GM08714 (cell line): ENCODE data around the gene ARPC2.

Experiments
- H3K4me3 ChIP-seq: fragments of 200-500 bp; sonication (Bioruptor generic); 2 replicates; pipeline ENCODE4 v1.5.1; 2014; ENCODE audit warnings: mild to moderate bottlenecking, low read length, inconsistent platforms
- ZNF274 ChIP-seq: IDR thresholded peaks from 2 replicates; pipeline ENCODE4 v1.6.1; 2012; ENCODE audit warnings: mild to moderate bottlenecking, low read depth, low read length

The ARPC2 gene

DNA sequence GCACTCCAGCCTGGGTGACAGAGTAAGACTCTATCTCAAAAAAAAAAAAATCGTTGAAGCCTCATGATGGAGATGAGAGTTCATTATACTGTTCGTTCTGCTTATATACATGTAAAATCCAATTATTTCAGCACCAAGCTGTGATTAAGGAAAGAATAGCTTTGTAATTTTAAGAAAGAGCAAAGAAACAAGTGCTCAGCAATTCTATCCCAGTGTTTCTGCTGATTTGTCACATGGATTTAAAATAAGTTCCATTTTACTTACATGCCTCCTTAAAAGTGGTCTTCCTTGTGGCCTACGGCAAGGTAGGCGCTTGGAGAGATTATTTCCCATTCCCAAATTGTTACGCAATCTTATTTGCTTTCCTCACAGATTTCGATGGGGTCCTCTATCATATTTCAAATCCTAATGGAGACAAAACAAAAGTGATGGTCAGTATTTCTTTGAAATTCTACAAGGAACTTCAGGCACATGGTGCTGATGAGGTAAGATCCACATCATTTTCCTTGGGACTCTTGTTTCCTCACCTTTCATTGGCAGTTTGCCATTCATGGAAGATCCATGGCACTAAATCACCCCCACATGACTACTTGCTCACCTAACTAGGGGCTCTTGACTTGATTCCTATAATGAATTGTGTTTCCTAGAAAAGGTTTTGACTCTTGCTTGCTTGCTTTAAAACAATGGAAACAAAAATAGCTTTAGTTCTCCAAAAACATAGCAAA, 11.5 kb downstream of the ARPC2 start:
- no peak for TF ChIP-seq ZNF274
- peak overlapping the region; percentile 36 for H3K4me3 ChIP-seq

GRCh38 chr2:218229239-218229638, 12.2 kb downstream of the ARPC2 start:
- no peak for TF ChIP-seq ZNF274
- H3K4me3 ChIP-seq = no peak overlapping the region; the same call in 1 of the 2 replicates

GRCh38 chr2:218229851-218230250, 12.9 kb downstream of the ARPC2 start:
- TF ChIP-seq ZNF274 = no peak
- peak overlapping the region; percentile 32; the same call in 1 of the 2 replicates for H3K4me3 ChIP-seq

DNA sequence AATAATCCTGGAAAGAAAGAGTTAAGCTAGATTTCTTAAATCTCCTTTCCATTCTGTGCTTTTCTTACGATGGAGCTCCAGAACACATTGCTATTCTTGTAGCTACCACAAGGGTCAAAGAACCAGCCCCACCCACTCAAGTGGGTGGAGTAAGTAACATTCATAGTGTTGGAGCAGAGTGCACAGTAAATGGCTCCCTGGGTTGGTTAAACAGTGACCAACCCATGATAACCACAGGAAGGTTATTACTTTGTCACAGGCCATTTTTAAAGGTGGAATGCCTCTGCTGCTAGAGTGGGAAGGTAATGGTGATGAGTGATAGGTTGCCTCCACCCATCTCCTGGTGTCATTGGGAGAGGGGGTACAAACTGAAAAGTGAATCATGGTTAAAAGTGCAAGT, 13.9 kb downstream of the ARPC2 start:
- no peak for TF ChIP-seq ZNF274
- H3K4me3 ChIP-seq = peak overlapping the region; percentile 32; the same call in 1 of the 2 replicates

DNA sequence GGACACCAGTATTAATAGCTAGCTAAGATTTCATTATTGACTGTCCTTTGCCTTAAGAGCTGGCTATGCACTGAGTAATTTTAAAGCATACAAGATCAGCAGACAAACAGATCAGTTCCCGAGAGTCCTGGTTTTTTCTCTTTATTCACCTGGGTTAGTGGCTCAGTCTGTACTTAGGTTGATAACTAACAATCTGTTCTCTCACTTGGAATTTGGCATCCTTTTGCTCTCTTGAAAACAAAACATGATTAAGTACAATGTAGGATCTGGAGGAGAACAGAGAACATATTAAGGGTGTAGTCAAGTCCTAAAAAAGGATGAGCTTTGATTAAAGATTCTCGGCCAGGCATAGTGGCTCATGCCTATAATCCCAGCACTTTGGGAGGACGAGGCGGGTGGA, 16.6 kb downstream of the ARPC2 start:
- TF ChIP-seq ZNF274 = no peak
- no peak overlapping the region for H3K4me3 ChIP-seq

GRCh38 chr2:218234521-218234920, 17.5 kb downstream of the ARPC2 start:
- no peak for TF ChIP-seq ZNF274
- no peak overlapping the region for H3K4me3 ChIP-seq

DNA sequence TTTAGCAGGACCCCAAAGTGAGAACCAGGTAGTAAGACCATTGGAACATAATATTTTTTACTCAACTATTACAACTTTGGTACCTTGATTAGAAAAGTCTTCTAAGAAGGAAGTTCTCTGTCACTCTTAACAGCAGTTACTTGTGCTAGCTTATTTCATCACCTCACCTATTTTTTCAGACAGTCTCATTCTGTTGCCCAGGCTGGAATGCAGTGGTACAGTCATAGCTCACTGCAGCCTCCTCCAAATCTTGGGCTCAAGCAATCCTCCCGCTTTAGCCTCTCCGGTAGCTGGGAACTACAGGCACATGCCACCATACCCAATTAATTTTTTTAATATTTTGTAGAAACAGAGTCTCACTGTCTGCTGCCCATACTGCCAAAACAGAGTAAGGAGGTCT, 18.0 kb downstream of the ARPC2 start:
- TF ChIP-seq ZNF274 = no peak
- no peak overlapping the region for H3K4me3 ChIP-seq

GRCh38 chr2:218236829-218237228, 19.8 kb downstream of the ARPC2 start:
- H3K4me3 ChIP-seq = no peak overlapping the region
- TF ChIP-seq ZNF274 = no peak

DNA sequence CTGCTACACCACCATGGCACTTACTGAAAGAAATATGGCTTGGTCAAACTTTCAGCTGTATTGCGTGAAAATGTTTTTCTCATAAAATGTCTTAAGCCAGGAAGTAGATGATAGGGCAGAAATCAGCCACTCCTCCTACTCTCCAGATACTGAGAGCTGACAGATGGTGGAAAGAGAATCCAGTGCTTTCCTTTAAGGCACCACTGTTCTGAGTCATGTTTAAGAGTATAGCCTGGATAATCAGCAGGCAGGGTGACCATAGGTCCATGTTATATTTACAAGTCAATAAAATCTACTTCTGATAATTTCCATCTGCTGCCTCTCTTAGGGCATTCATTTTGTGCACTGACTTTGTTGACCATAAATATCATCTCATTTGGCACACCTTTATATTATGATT, 21.9 kb downstream of the ARPC2 start:
- H3K4me3 ChIP-seq = no peak overlapping the region
- TF ChIP-seq ZNF274 = no peak

DNA sequence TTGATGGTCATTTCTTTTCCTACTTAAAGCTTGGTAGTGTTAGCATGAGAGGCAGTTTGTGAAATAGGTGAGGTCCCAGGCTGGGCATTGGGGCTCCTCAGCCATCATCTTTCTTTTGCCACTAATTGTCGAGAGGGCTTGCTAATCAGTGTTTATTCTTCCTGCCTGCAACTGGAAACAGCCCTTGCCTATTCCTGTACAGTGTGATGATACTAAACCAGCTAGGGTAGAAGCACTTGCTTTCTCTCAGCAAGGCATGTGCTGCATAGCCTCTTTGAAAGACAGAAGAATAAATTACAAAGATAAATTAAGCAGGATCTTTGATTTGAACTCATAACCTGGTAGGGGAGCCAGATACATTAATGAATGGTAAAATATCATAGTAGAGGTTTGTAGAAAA, 27.2 kb downstream of the ARPC2 start:
- no peak for TF ChIP-seq ZNF274
- H3K4me3 ChIP-seq = no peak overlapping the region

DNA sequence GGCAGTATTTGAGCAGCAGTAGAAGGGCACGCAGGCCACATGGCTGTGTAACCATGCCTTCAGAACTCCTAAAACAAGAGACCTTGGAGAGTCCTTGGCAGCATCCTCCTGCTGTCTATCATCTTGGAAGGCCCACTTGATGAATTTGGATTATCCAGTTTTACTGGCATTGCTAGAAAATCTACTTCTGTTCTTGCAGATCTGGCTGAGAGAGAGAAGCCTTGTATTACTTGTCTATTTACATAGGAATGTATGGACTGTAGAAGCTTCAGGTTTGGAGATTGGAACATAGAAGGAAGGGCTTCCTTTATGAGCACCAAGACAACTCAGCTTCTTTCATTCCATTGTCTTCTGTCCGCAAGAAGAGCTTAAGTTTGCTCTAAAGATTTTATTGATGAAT, 27.7 kb downstream of the ARPC2 start:
- H3K4me3 ChIP-seq = no peak overlapping the region
- no peak for TF ChIP-seq ZNF274

DNA sequence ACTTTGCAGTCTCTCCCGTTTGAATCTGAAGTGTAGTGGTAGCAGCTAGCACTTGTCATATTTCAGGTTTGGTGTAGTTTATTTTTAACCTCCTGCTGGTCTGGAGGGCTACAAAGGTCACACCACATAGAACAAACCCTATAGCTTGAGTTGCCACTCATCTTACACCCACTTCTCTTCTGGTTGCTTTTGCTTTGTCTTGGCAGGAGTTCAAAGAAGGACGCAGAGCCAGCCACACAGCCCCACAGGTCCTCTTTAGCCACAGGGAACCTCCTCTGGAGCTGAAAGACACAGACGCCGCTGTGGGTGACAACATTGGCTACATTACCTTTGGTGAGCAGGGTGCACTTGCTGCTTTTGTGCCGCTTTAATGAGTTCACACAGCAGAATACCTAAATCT, 28.2 kb downstream of the ARPC2 start:
- H3K4me3 ChIP-seq = no peak overlapping the region
- no peak for TF ChIP-seq ZNF274

DNA sequence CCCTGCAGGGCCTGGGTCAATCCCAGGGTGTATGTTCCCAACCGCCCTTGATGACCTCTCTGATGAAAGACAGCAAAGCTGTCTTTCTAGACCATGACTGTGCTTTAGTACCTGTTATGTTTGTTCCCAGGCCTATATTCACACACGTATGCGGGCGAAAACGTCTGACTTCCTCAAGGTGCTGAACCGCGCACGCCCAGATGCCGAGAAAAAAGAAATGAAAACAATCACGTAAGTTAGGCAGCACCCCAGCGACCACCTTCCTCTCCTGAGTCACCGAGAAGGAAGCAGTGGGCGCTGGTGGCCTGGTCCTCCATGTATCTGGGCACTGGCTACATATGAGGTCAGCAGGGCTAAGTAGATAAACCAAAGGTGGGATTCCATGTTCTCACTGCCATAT, 32.7 kb downstream of the ARPC2 start:
- TF ChIP-seq ZNF274 = no peak
- H3K4me3 ChIP-seq = no peak overlapping the region

- H3K4me3 ChIP-seq = no peak overlapping the region
- TF ChIP-seq ZNF274 = no peak
Observed at GRCh38 chr2:218252509-218253231, 35.7 kb downstream of the ARPC2 start.

DNA sequence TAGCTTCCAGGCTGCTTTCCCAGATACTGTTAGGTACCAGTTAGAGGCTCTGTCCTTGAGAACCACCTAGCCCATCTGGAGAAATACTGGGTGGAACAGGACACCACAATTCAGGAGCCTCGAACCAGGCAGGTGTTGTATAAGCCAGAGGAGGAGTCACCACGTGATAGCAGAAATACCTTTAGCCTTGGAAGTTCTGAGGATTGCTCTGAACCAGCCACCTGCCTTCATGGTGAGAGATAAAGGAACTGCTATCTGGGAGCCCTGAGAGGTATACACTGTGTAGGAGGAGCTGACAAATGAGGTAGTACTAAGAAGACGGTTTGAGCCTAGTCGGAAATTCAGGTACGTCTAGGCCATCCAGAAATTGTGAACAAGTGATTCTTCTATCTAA, 36.2 kb downstream of the ARPC2 start:
- H3K4me3 ChIP-seq = no peak overlapping the region
- no peak for TF ChIP-seq ZNF274
